Astrocyte of the spinal cord (primary cell): ENCODE data around the gene WFDC10A.
"Not testable (repeated sequence)": the region's sequence is repeated elsewhere in the genome, so short reads cannot be mapped to it uniquely, and the experiment has no call there.

Experiments
- DNase-seq: peaks from one replicate; pipeline ENCODE4 v3.0.0; 2011; ENCODE audit warnings: low read depth, low spot score
- H3K4me3 ChIP-seq: 2 replicates; pipeline ENCODE4 v1.5.1; 2011; ENCODE audit warnings: low read depth, mild to moderate bottlenecking, low read length, moderate library complexity
- in situ Hi-C: cut with HindIII; loops from 2 replicates; pipeline ENCODE4 v1.10.0; 2017; ENCODE audit warnings: low sequenced_read_pairs
- TF ChIP-seq, protein P1 (sequence below): IDR thresholded peaks from 2 replicates; pipeline ENCODE4 v1.5.1; 2012; ENCODE audit warnings: low read depth, mild to moderate bottlenecking, low read length, inconsistent platforms

WFDC10A gene

DNA sequence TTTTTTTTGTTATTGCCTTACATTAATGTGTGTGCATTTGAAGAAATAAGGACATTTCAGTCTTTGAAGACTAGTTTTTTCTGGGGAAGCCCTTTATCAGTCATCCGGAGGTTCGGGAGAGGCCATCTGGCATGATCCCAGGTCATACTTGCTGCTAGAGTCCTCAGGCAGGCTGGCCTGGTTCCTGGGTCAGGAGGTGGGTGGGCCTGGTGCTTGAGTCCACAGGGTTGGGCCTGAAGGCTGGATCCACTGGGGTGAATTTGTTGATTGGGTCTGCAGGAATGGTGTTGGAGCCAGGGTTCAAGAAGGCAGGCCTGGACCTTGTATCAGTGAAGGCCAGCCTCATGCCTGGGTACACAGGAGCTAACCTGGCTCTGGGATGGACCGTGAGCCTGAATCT is 17.3 kb downstream of the WFDC10A start:
- H3K4me3 ChIP-seq = no peak overlapping the region
- TF ChIP-seq, protein P1, sequence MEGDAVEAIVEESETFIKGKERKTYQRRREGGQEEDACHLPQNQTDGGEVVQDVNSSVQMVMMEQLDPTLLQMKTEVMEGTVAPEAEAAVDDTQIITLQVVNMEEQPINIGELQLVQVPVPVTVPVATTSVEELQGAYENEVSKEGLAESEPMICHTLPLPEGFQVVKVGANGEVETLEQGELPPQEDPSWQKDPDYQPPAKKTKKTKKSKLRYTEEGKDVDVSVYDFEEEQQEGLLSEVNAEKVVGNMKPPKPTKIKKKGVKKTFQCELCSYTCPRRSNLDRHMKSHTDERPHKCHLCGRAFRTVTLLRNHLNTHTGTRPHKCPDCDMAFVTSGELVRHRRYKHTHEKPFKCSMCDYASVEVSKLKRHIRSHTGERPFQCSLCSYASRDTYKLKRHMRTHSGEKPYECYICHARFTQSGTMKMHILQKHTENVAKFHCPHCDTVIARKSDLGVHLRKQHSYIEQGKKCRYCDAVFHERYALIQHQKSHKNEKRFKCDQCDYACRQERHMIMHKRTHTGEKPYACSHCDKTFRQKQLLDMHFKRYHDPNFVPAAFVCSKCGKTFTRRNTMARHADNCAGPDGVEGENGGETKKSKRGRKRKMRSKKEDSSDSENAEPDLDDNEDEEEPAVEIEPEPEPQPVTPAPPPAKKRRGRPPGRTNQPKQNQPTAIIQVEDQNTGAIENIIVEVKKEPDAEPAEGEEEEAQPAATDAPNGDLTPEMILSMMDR = no peak
- in situ Hi-C loops = no loop called here
- DNase-seq = no peak

DNA sequence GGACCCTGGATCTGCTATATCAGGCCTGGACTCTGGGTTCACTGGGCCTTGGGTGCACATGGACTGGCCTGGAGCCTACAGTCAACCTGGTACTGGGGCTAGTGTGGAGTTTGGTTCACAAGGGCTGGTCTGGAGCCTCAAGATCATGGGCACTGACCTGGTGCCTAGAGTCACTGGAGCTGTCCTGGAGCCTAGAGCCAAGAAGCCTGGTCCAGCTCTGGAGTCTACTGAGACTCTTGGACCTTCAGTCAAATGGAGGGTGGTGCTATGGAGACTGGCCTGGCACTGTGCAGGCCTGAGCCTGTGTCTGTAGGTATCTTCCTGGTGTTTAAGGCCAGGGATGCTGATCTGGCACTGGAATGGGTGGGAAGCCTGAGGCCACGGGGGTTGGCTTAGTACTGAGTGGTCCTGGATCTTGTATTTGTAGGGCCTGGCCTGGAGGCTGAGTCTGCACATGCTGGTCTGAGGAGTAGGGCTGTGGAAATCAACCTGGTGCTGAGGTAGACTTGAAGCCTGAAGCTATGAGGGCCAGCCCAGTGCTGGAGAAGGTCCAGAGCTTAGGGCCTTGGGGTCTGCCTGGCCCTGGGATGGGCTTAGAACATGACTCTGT is 18.0 kb downstream of the WFDC10A start:
- H3K4me3 ChIP-seq = no peak overlapping the region
- DNase-seq = no peak
- in situ Hi-C loops = no loop called here
- TF ChIP-seq, protein P1 = no peak

DNA sequence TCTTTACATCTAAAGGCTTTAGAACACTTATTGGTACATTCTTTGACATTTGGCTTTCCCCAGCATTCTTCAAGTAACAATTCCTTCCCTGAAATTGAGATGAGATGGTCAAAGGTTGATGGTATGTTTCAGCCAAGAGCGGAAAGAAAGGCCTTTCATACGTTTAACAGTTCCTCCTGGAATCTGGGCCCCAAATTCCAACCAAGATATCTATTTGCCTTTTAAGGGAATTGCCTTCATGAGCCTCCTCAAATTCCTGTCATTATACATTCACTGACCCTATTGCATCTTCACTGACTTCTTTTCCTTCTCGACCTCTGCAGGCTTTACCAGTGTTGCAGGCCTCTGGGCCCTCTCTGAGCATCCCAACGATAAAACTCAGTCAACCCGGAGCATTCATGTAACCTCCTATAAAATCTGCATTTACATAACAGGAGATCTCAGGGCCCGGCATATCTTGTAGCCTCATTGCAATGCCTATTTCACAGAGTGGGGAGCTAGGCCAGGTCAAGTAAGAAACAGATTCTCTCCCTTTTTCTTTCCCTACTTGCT is 19.8 kb downstream of the WFDC10A start:
- TF ChIP-seq, protein P1 = no peak
- in situ Hi-C loops = no loop called here
- no peak overlapping the region for H3K4me3 ChIP-seq
- no peak for DNase-seq

DNA sequence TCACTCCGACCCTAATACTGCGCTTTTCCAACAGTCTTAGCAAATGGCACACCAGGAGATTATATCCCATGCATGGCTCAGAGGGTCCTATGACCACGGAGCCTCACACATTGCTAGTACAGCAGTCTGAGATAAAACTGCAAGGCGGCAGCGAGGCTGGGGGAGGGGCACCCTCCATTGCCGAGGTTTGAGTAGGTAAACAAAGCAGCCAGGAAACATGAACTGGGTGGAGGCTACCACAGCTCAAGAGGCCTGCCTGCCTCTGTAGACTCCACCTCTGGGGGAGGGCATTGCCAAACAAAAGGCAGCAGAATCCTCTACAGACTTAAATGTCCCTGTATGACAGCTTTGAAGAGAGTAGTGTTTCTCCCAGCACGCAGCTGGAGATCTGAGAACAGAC is 22.2 kb downstream of the WFDC10A start:
- DNase-seq, in situ Hi-C loops, H3K4me3 ChIP-seq: not testable (repeated sequence)

DNA sequence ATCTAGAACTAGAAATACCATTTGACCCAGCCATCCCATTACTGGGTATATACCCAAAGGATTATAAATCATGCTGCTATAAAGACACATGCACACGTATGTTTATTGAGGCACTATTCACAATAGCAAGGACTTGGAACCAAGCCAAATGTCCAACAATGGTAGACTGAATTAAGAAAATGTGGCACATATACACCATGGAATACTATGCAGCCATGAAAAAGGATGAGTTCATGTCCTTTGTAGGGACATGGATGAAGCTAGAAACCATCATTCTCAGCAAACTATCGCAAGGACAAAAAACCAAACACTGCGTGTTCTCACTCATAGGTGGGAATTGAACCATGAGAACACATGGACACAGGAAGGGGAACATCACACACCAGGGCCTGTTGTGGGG is 27.5 kb downstream of the WFDC10A start:
- H3K4me3 ChIP-seq, DNase-seq, in situ Hi-C loops: not testable (repeated sequence)

DNA sequence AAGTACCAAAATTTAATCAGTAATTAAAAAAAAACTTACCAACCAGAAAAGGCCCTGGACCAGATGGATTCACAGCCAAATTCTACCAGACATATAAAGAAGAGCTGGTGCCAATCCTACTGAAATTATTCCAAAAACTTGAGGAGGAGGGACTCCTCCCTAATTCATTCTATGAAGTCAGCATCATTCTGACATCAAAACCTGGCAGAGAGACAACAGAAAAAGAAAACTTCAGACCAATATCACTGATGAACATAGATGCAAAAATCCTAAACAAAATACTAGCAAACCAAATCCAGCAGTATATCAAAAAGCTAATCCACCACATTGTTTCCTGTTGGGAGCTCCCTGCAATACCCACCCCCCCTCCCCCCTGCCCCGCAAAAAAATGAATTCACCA is 40.6 kb downstream of the WFDC10A start, which contains the start of gene WFDC11:
TSS of gene WFDC11 (minus strand) at position 101 of the 400 bp plus-strand sequence. CDS start 19,639 bp downstream, outside the sequence.
- TF ChIP-seq, protein P1 = no peak
- no peak within 1 kb of the TSS for H3K4me3 ChIP-seq
- DNase-seq = no peak
- in situ Hi-C loops = no loop called here

DNA sequence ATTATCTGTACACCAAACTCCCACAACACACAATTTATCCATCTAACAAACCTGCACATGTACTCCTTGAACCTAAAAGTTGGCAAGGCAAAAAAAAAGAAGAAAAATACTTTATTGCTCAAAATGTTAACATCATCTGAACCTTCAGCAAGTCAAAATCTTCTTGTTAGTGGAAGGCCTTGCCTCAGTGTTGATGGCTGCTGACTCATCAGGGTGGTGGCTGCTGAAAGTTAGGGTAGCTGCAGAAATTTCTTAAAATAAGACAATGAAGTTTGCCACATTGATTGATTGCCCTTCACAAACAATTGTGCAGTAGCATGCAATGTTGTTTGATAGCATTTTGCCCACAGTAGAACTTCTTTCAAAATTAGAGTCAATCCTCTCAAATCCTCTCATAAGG is 43.2 kb downstream of the WFDC10A start:
- TF ChIP-seq, protein P1 = no peak
- DNase-seq = no peak
- in situ Hi-C loops = no loop called here
- H3K4me3 ChIP-seq = no peak overlapping the region
